ENCODE measurements around the gene KRT23. TPM values are rescaled to one million over a fixed set of nuclear protein-coding genes. Genes with fewer than 3 reads are reported as not detected.

KRT23 gene
- total and polyA plus RNA-seq, 9 of the 15 experiments (the other 6 are each of a cell fraction or from before 2014, with no cell fraction given): not detected

GRCh38 chr17:40951011-40951622, 13.7 kb upstream of the KRT23 start:
- ChIA-PET CTCF (ENCODE audit: low intra/inter-chr PET ratio) (no interaction called here), POLR2A (no interaction called here)
- H3K79me2 ChIP-seq (ENCODE audit: control insufficient read depth, insufficient read depth, low read length): no peaks in the 10 kb centered on the region
- H3K4me2 ChIP-seq (ENCODE audit: insufficient read depth, low read length): no peak overlapping the region
- H2AFZ ChIP-seq (ENCODE audit: low read depth, low read length): no peak overlapping the region
- no peaks in the 10 kb centered on the region for H3K9me3 ChIP-seq (replicated peaks; ENCODE audit: control insufficient read depth, insufficient read depth, low read depth, low read length)
- no peaks in the 10 kb centered on the region for H4K20me1 ChIP-seq (replicated peaks; ENCODE audit: control insufficient read depth, insufficient read depth, low read length)
- FAIRE-seq (no peak), ATAC-seq (no peak), DNase-seq (ENCODE audit: extremely low read depth in 1 of 4, low spot score in 3 of 4) (no peak)
- in situ Hi-C loops (cut with MboI): no loop called here
- BruUV-seq (replicated peaks): no TSS peak
- H3K27me3 ChIP-seq (ENCODE audit: control insufficient read depth in 2 of 2, insufficient read depth in 2 of 2, low read length in 2 of 2): peaks cover 2 to 11% of the 10 kb centered on the region in 2 experiments; a peak in 4 of 5 replicates
- H3K9me1 ChIP-seq (ENCODE audit: control insufficient read depth, insufficient read depth, low read length): no peaks in the 10 kb centered on the region
- no peaks in the 10 kb centered on the region for H3K36me3 ChIP-seq (ENCODE audit: control insufficient read depth, insufficient read depth, low read length)
- TF ChIP-seq, protein P1, sequence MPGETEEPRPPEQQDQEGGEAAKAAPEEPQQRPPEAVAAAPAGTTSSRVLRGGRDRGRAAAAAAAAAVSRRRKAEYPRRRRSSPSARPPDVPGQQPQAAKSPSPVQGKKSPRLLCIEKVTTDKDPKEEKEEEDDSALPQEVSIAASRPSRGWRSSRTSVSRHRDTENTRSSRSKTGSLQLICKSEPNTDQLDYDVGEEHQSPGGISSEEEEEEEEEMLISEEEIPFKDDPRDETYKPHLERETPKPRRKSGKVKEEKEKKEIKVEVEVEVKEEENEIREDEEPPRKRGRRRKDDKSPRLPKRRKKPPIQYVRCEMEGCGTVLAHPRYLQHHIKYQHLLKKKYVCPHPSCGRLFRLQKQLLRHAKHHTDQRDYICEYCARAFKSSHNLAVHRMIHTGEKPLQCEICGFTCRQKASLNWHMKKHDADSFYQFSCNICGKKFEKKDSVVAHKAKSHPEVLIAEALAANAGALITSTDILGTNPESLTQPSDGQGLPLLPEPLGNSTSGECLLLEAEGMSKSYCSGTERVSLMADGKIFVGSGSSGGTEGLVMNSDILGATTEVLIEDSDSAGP (CRISPR knock-in tag; IDR thresholded peaks at IDR 0.05): no peak
- no peak for TF ChIP-seq HDGF (IDR thresholded peaks at IDR 0.05)
- TF ChIP-seq EHMT2 (IDR thresholded peaks at IDR 0.05): no peak
- TF ChIP-seq MXD1 (CRISPR knock-in tag; IDR thresholded peaks at IDR 0.05; ENCODE audit: borderline replicate concordance, poor library complexity, severe bottlenecking): no peak
- no peak for TF ChIP-seq HMGN3 (IDR thresholded peaks at IDR 0.05; ENCODE audit: borderline replicate concordance, extremely low read depth, insufficient read length, low read depth, low read length)
- TF ChIP-seq LEF1 (IDR thresholded peaks at IDR 0.05): no peak
- TF ChIP-seq CREBBP (IDR thresholded peaks at IDR 0.05; ENCODE audit: low read depth, low read length): no peak
- TF ChIP-seq, protein P2, sequence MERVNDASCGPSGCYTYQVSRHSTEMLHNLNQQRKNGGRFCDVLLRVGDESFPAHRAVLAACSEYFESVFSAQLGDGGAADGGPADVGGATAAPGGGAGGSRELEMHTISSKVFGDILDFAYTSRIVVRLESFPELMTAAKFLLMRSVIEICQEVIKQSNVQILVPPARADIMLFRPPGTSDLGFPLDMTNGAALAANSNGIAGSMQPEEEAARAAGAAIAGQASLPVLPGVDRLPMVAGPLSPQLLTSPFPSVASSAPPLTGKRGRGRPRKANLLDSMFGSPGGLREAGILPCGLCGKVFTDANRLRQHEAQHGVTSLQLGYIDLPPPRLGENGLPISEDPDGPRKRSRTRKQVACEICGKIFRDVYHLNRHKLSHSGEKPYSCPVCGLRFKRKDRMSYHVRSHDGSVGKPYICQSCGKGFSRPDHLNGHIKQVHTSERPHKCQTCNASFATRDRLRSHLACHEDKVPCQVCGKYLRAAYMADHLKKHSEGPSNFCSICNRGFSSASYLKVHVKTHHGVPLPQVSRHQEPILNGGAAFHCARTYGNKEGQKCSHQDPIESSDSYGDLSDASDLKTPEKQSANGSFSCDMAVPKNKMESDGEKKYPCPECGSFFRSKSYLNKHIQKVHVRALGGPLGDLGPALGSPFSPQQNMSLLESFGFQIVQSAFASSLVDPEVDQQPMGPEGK (CRISPR knock-in tag; IDR thresholded peaks at IDR 0.05; ENCODE audit: borderline replicate concordance): no peak
- no peak for TF ChIP-seq NELFE (IDR thresholded peaks at IDR 0.05; ENCODE audit: insufficient read depth, insufficient read length)
- no peak for TF ChIP-seq FOXA1 (IDR thresholded peaks at IDR 0.05; ENCODE audit: borderline replicate concordance)
- no peak for TF ChIP-seq ZNF561 (CRISPR knock-in tag; conservative IDR thresholded peaks at IDR 0.05)
- TF ChIP-seq ZNF707 (CRISPR knock-in tag; conservative IDR thresholded peaks at IDR 0.05): no peak
- no peak for TF ChIP-seq TCFL5 (CRISPR knock-in tag; conservative IDR thresholded peaks at IDR 0.05)
- TF ChIP-seq, protein P3, sequence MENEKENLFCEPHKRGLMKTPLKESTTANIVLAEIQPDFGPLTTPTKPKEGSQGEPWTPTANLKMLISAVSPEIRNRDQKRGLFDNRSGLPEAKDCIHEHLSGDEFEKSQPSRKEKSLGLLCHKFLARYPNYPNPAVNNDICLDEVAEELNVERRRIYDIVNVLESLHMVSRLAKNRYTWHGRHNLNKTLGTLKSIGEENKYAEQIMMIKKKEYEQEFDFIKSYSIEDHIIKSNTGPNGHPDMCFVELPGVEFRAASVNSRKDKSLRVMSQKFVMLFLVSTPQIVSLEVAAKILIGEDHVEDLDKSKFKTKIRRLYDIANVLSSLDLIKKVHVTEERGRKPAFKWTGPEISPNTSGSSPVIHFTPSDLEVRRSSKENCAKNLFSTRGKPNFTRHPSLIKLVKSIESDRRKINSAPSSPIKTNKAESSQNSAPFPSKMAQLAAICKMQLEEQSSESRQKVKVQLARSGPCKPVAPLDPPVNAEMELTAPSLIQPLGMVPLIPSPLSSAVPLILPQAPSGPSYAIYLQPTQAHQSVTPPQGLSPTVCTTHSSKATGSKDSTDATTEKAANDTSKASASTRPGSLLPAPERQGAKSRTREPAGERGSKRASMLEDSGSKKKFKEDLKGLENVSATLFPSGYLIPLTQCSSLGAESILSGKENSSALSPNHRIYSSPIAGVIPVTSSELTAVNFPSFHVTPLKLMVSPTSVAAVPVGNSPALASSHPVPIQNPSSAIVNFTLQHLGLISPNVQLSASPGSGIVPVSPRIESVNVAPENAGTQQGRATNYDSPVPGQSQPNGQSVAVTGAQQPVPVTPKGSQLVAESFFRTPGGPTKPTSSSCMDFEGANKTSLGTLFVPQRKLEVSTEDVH (IDR thresholded peaks at IDR 0.05; ENCODE audit: low read depth, partially characterized antibody): no peak
- intact Hi-C loops (cut with micrococcal nuclease): no loop called here
- H3K4me1 ChIP-seq (replicated peaks in 1 of 2; ENCODE audit: control insufficient read depth in 2 of 2, insufficient read depth in 2 of 2, low read length in 2 of 2): no peaks in the 10 kb centered on the region
- 3% methylated on average over 2 of the region's 2 CpGs for WGBS (ENCODE audit: insufficient coverage, low coverage, missing lambda C conversion rate)
- H3K4me3 ChIP-seq: no peak overlapping the region
- H3K9ac ChIP-seq (ENCODE audit: insufficient read depth in 1 of 2, low read depth in 2 of 2, low read length in 2 of 2): no peak overlapping the region
- no peak overlapping the region for H3K27ac ChIP-seq (ENCODE audit: extremely low read depth, low read depth, low read length)

Data from K562 (cell line).